MCF 10A (cell line): ENCODE measurements around the gene IL17RA. TPM values are rescaled to one million over a fixed set of nuclear protein-coding genes. Genes with fewer than 3 reads are reported as not detected.
A peak's percentile ranks its signal among the peaks of the same experiment; 100 is the strongest.

Experiments used
- BruUV-seq: library from RNA; stranded (reverse); fragments of 400-500 nt; replicated peaks from 2 replicates; lab custom pipeline; 2021; lab: Mats Ljungman, UMichigan
- CTCF ChIA-PET: fragments of 300-600 bp; sonication (Branson Sonifier 250); formaldehyde crosslinking; extraction: SDS; loops from one replicate; lab custom pipeline; 2021; ENCODE audit warnings: antibody characterized with exemption, inconsistent platforms; lab: Yijun Ruan, JAX
- POLR2A ChIA-PET: fragments of 300-600, 350-650 bp; sonication (Branson Sonifier 250); formaldehyde crosslinking; extraction: SDS; loops from one replicate; lab custom pipeline; 2020; ENCODE audit warnings: antibody characterized with exemption, inconsistent platforms; lab: Yijun Ruan, JAX
- DNase-seq: peaks from one replicate; pipeline ENCODE4 v3.0.0-alpha.2; 2018; ENCODE audit not compliant: unreplicated experiment
- H3K27ac Mint-ChIP-seq: one replicate; pipeline ENCODE4 v1.8.0; 2022; ENCODE audit warnings: mild to moderate bottlenecking, low read depth, mixed read lengths; ENCODE audit not compliant: unreplicated experiment
- H3K27me3 Mint-ChIP-seq: one replicate; pipeline ENCODE4 v1.8.0; 2022; ENCODE audit warnings: mixed read lengths; ENCODE audit not compliant: insufficient read depth, unreplicated experiment
- H3K36me3 Mint-ChIP-seq: one replicate; pipeline ENCODE4 v1.8.0; 2022; ENCODE audit warnings: mild to moderate bottlenecking, moderate library complexity, mixed read lengths; ENCODE audit not compliant: insufficient read depth, unreplicated experiment
- H3K4me1 Mint-ChIP-seq: one replicate; pipeline ENCODE4 v1.8.0; 2022; ENCODE audit warnings: mixed read lengths; ENCODE audit not compliant: insufficient read depth, unreplicated experiment
- H3K4me3 Mint-ChIP-seq: one replicate; pipeline ENCODE4 v1.8.0; 2022; ENCODE audit warnings: mild to moderate bottlenecking, moderate library complexity, mixed read lengths; ENCODE audit not compliant: unreplicated experiment
- H3K9me3 Mint-ChIP-seq: one replicate; pipeline ENCODE4 v1.8.0; 2022; ENCODE audit warnings: mixed read lengths; ENCODE audit not compliant: unreplicated experiment
- intact Hi-C: fragments of 100-400 bp; cut with micrococcal nuclease; formaldehyde crosslinking; loops from 2 replicates; pipeline ENCODE4 v1.14.1; 2022
- total RNA-seq: library from RNA; stranded (reverse); gene quantifications from 2 replicates; pipeline ENCODE4 v1.2.3, GENCODE V29; 2022
- TF ChIP-seq, protein P1 (sequence below): fragments of 200-600 bp; IDR thresholded peaks from one replicate; pipeline ENCODE4 v1.8.0; 2022; ENCODE audit warnings: antibody characterized with exemption, mild to moderate bottlenecking; ENCODE audit not compliant: unreplicated experiment

IL17RA gene
- total RNA-seq, 1 experiment from 2014 or later, result 11.5 TPM

DNA sequence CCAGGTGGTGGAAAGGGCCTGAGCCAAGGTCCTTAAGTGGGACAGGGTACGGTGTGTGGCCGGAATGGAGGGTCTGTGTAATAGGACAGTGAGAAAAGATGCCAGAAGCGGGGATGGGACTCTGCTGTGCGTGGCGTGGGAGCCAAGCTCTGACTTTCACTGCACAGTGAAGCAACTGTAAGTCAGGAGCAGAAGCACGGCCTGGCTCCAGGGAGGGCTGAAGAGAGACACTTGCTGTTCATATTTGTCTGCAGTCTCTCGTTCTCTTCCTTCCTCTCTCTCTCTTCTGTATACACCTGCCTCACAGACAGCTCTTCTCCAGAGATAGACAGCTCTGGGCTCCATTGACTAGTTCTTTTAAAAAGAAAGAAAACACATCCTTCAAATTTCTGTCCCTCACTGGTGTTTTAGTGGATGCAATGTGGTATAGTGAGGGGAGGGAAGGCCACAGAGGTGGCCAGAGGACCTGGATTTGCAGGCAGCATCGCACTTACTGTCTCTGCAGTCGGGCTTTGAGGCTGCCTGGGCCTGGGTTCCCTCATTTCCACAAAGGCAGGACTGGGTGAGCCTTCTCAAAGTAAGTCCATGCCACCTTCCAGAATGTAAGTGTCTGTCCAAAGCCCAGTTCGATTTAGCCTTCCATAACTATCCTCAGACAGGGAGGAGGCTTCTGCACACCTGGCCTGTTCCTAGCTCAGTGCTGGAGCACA, 2.1 kb downstream of the IL17RA start:
- no peaks in the 10 kb centered on the region for H3K27me3 Mint-ChIP-seq
- TF ChIP-seq, protein P1, sequence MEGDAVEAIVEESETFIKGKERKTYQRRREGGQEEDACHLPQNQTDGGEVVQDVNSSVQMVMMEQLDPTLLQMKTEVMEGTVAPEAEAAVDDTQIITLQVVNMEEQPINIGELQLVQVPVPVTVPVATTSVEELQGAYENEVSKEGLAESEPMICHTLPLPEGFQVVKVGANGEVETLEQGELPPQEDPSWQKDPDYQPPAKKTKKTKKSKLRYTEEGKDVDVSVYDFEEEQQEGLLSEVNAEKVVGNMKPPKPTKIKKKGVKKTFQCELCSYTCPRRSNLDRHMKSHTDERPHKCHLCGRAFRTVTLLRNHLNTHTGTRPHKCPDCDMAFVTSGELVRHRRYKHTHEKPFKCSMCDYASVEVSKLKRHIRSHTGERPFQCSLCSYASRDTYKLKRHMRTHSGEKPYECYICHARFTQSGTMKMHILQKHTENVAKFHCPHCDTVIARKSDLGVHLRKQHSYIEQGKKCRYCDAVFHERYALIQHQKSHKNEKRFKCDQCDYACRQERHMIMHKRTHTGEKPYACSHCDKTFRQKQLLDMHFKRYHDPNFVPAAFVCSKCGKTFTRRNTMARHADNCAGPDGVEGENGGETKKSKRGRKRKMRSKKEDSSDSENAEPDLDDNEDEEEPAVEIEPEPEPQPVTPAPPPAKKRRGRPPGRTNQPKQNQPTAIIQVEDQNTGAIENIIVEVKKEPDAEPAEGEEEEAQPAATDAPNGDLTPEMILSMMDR, result no peak
- peaks cover 14% of the 10 kb centered on the region for H3K4me1 Mint-ChIP-seq
- H3K4me3 Mint-ChIP-seq, result peak overlapping the region; percentile 30
- no TSS peak for BruUV-seq
- ChIA-PET CTCF (interaction anchor here (0.5 to 1.7 kb wide), 4 partner anchors 9 to 59 kb away, joined by 3 to 8 read pairs (median 5); no protein-coding TSS in a partner anchor), POLR2A (no interaction called here)
- H3K9me3 Mint-ChIP-seq, result no peaks in the 10 kb centered on the region
- intact Hi-C loops, result no loop called here
- DNase-seq, result no peak
- H3K36me3 Mint-ChIP-seq, result no peaks in the 10 kb centered on the region
- H3K27ac Mint-ChIP-seq, result no peak overlapping the region

DNA sequence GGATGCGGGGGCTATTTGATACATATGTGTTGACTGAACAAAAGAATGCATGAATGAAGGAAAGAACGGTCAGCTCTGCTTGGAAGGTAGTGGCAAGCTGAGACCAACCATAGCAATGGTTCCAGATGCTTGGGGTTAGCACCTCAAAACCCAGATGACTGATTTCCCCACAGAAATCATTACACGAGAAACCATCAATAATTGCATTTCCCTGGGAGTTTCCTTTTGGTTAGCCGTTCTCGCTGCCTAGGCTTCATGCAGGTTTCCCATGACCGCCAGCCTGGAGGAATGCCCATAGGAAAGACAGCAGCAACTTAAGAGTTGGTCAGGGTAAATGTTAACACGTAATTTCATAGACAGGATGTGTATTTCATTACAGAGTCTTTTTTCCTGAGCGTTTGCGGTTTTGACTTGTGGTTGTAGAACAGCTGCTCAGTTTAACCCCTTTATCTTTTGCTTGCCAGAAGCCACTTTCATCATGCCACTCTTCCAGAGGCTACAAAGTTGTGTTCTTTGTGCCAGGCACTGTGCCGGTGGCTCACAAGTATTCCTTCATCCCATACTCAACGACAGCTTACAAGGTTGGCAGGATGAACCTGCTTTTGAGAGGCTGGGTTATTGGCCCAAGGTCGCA, 2.8 kb downstream of the IL17RA start:
- no TSS peak for BruUV-seq
- ChIA-PET POLR2A (interaction anchor here (0.6 kb wide), 1 partner anchor 42 kb away, joined by 4 read pairs; no protein-coding TSS in a partner anchor), CTCF (interaction anchor here (1.1 to 1.7 kb wide), 3 partner anchors 8 to 13 kb away, joined by 3 to 8 read pairs (median 7); no protein-coding TSS in a partner anchor)
- peak; percentile 18 for DNase-seq
- no peaks in the 10 kb centered on the region for H3K36me3 Mint-ChIP-seq
- intact Hi-C loops, result no loop called here
- H3K9me3 Mint-ChIP-seq, result no peaks in the 10 kb centered on the region
- H3K4me3 Mint-ChIP-seq, result no peak overlapping the region
- TF ChIP-seq, protein P1, result no peak
- no peak overlapping the region for H3K27ac Mint-ChIP-seq
- peaks cover 14% of the 10 kb centered on the region for H3K4me1 Mint-ChIP-seq
- no peaks in the 10 kb centered on the region for H3K27me3 Mint-ChIP-seq

GRCh38 chr22:17090550-17090949, 5.8 kb downstream of the IL17RA start:
- Mint-ChIP-seq H3K4me1 (peaks cover 7% of the 10 kb centered on the region), H3K27me3 (no peaks in the 10 kb centered on the region), H3K4me3 (no peak overlapping the region), H3K9me3 (no peaks in the 10 kb centered on the region), H3K36me3 (no peaks in the 10 kb centered on the region), H3K27ac (peak overlapping the region; percentile 59)
- DNase-seq, result no peak
- TF ChIP-seq, protein P1, result no peak
- ChIA-PET CTCF (no interaction called here), POLR2A (no interaction called here)
- BruUV-seq, result no TSS peak
- intact Hi-C loops, result no loop called here

DNA sequence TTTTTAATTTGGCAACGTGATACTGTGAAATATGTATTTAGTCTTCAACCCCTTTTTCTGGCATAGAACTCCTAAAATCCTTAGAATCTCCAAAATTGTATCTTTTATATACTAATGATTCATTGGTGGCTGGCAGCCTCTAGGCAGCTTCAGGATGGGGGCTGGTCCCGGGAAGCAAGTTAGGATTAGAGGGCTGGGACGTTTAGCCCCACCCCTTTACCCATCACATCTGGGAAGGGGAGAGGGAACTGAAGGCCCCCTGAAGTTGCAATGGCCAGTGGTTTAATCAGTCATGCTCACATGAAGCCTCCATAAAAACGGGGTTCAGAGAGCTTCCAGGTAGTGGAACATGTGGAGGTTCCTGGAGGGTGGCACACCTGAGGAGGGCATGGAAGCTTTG, 7.1 kb downstream of the IL17RA start:
- POLR2A ChIA-PET, result interaction anchor here (0.7 kb wide), 1 partner anchor 513 kb away, joined by 3 read pairs; no protein-coding TSS in a partner anchor
- Mint-ChIP-seq H3K4me3 (no peak overlapping the region), H3K4me1 (peaks cover 5% of the 10 kb centered on the region), H3K27ac (no peak overlapping the region), H3K36me3 (peaks cover 2% of the 10 kb centered on the region), H3K27me3 (no peaks in the 10 kb centered on the region), H3K9me3 (no peaks in the 10 kb centered on the region)
- BruUV-seq, result no TSS peak
- intact Hi-C loops, result no loop called here
- TF ChIP-seq, protein P1, result no peak
- no peak for DNase-seq
- CTCF ChIA-PET, result interaction anchor here (0.6 to 0.8 kb wide), 3 partner anchors 18 to 89 kb away, joined by 3 to 4 read pairs (median 3); no protein-coding TSS in a partner anchor
